Keratinocyte (primary cell): ENCODE data around the gene STK16.

Experiments
- EZH2 ChIP-seq: IDR thresholded peaks from one replicate; pipeline ENCODE4 v1.6.1; 2012; ENCODE audit warnings: inconsistent platforms, mild to moderate bottlenecking, low read length, moderate library complexity
- TF ChIP-seq, protein P1 (sequence below), 3 experiments: IDR thresholded peaks in 1 of 3; conservative IDR thresholded peaks in 1 of 3; optimal IDR thresholded peaks in 1 of 3; 2 replicates in 2 of 3; 3 replicates in 1 of 3; pipeline versions ENCODE3 to v1.5.1; 2011; ENCODE audit warnings: low read length in 3 of 3, mild to moderate bottlenecking in 3 of 3, moderate library complexity in 2 of 3, control low read depth in 1 of 3, inconsistent platforms in 1 of 3; ENCODE audit not compliant: insufficient read depth in 2 of 3; ENCODE audit errors: extremely low read depth in 1 of 3

DNA sequence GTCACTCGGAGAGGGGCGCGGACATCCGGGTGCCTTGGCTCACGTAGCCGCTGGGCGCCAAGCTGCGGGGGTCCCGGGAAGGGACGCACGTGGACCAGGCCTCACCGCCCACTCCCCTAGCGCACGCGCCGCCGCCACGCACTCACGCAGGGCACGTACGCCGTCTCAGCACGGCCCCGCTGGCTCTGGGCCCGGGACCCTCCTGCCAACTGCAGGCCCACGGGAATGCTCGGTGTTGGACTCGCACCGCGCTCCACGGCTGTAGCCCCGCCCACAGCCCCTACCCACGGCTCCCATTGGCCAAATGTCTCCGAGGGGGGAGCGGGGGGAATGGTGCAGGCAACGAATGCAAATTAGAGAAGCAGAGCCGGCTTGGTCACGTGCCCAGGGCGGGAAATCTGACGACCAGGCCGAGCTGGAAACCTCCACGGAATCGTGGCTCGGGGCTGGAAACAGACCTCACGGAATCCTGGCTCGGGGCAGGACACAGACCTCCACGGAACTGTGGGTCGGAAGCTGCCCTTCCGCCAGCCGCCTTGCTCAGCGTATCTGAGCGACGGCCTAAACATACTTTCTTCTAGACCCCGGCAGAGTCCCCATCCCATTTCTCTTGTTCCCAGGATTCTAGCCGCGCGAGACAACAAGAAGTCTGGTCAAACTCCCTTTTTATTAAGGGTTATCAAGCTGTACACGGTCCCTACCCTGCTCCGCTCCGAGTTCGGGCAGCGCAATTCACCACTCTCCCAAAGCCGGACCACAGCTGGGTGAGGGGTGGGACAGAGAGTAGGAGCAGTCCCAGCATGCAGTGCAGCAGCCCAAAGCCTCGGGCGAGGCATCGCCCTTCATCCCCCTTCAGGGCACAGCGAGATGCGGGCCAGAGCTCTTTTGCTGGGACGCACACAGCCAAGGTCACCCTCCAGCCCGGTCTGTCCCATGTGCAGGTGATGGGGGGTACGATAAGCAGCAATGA is 26.3 kb upstream of the STK16 start, which contains the start of gene ABCB6:
- TF ChIP-seq, protein P1, sequence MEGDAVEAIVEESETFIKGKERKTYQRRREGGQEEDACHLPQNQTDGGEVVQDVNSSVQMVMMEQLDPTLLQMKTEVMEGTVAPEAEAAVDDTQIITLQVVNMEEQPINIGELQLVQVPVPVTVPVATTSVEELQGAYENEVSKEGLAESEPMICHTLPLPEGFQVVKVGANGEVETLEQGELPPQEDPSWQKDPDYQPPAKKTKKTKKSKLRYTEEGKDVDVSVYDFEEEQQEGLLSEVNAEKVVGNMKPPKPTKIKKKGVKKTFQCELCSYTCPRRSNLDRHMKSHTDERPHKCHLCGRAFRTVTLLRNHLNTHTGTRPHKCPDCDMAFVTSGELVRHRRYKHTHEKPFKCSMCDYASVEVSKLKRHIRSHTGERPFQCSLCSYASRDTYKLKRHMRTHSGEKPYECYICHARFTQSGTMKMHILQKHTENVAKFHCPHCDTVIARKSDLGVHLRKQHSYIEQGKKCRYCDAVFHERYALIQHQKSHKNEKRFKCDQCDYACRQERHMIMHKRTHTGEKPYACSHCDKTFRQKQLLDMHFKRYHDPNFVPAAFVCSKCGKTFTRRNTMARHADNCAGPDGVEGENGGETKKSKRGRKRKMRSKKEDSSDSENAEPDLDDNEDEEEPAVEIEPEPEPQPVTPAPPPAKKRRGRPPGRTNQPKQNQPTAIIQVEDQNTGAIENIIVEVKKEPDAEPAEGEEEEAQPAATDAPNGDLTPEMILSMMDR (optimal IDR thresholded peaks at IDR 0.05 in 1 of 3, IDR thresholded peaks at IDR 0.05 in 1 of 3, conservative IDR thresholded peaks at IDR 0.05 in 1 of 3; ENCODE audit: extremely low read depth in 1 of 3, insufficient read depth in 2 of 3, low read length in 3 of 3), result no peak
- no peak for TF ChIP-seq EZH2
